ENCODE results near the gene CHST6. TPM values are rescaled to one million over a fixed set of nuclear protein-coding genes. Genes with fewer than 3 reads are reported as not detected.
"Not testable (repeated sequence)": the region's sequence is repeated elsewhere in the genome, so short reads cannot be mapped to it uniquely, and the experiment has no call there.

CHST6 gene
- total RNA-seq, 1 donor from 2014 or later = 0.43 TPM

DNA sequence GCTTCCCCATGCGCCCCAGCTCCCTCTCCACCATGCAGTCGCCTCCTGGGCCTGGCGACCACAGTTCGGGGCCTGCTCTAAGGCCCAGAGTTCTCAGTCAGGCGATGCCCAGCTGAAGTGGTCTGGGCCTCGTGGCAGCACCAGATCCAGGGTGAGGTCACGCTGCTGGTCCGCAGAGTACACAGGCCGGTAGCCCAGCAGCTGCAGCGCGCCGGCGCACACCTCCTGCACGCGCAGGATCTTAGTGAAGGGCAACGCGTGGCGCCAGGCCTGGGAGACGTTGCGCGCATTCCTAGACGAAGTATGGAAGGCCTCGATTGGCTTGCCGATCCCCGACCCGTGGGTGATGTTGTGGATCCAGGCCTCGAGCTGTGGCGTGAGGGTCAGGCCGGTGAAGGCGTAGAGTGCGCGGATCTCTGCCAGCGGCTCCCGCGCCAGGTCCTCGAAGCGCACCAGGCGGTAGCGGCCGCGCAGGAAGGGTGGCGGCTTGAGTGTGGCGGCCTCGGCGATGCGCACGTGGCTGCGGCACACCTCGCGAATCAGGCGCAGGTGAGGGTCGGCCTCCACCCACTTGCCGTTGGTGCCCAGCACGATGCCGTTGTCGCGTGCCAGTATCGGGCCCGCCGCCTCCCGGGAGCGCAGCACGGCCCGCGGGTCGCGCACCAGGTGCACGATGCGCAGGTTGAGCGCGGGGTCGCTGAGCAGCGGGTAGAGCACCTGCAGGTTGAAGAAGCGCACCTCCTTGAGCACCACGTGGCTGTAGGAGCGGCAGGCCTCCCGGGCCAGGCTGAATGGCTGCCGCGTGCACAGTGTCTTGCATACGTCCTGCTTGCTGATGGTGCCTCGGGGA lies 34.0 kb upstream of the CHST6 start:
- no peak overlapping the region for H3K4me3 Mint-ChIP-seq (ENCODE audit: unreplicated experiment)
- TF ChIP-seq CTCF (IDR thresholded peaks at IDR 0.05) = no peak
- no peaks in the 10 kb centered on the region for H3K4me1 Mint-ChIP-seq (ENCODE audit: unreplicated experiment)
- no peak overlapping the region for H3K27ac Mint-ChIP-seq (ENCODE audit: unreplicated experiment)
- no peak for DNase-seq (ENCODE audit: extremely low spot score, unreplicated experiment)
- H3K36me3 Mint-ChIP-seq (ENCODE audit: unreplicated experiment) = no peaks in the 10 kb centered on the region
- no peaks in the 10 kb centered on the region for H3K9me3 Mint-ChIP-seq (ENCODE audit: unreplicated experiment)
- H3K27me3 Mint-ChIP-seq (ENCODE audit: unreplicated experiment) = peaks cover 4% of the 10 kb centered on the region

- H3K36me3 Mint-ChIP-seq (ENCODE audit: unreplicated experiment) = no peaks in the 10 kb centered on the region
- H3K27ac Mint-ChIP-seq (ENCODE audit: unreplicated experiment) = no peak overlapping the region
- no peak for DNase-seq (ENCODE audit: extremely low spot score, unreplicated experiment)
- H3K4me3 Mint-ChIP-seq (ENCODE audit: unreplicated experiment) = no peak overlapping the region
- H3K27me3 Mint-ChIP-seq (ENCODE audit: unreplicated experiment) = peaks cover 4% of the 10 kb centered on the region
- no peaks in the 10 kb centered on the region for H3K4me1 Mint-ChIP-seq (ENCODE audit: unreplicated experiment)
- no peak for TF ChIP-seq CTCF (IDR thresholded peaks at IDR 0.05)
- H3K9me3 Mint-ChIP-seq (ENCODE audit: unreplicated experiment) = no peaks in the 10 kb centered on the region
Observed at GRCh38 chr16:75527825-75528299, 32.6 kb upstream of the CHST6 start.

DNA sequence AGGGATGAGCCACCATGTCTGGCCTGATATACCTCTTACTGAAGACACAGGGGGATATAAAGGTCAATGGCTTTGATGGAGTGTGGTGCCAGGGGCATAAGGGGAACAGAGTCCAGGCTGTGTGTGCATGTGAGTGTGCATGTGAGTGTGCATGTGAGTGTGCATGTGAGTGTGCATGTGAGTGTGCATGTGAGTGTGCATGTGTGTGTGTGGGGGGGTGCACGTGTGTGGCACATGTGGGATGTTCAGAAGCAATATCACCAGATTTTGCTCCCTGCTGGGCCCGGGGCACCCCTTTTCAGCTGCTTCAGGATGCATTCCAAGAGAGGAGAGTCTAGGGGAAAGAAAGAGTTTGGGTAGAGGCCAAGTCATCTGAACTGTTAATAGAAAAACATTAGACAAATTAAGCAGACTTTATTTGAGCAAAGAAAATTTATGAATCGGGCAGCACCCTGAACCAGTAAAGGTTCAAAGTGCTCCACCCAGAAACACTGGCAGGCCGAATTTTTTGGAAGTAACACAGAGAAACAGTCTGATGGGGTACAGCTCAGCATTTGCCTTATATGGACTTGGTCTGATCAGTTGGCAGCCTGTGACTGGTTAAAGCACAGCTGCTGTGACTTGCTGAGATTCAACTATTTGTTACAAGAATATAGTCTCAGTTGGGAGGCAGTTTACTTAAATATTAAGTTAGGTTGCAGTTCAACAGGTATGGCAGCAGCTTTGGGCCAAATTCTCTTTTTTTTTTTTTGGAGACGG lies 31.0 kb upstream of the CHST6 start:
- no peak overlapping the region for H3K4me3 Mint-ChIP-seq (ENCODE audit: unreplicated experiment)
- no peak for DNase-seq (ENCODE audit: extremely low spot score, unreplicated experiment)
- H3K27me3 Mint-ChIP-seq (ENCODE audit: unreplicated experiment) = no peaks in the 10 kb centered on the region
- no peaks in the 10 kb centered on the region for H3K36me3 Mint-ChIP-seq (ENCODE audit: unreplicated experiment)
- no peaks in the 10 kb centered on the region for H3K4me1 Mint-ChIP-seq (ENCODE audit: unreplicated experiment)
- TF ChIP-seq CTCF (IDR thresholded peaks at IDR 0.05) = no peak
- H3K9me3 Mint-ChIP-seq (ENCODE audit: unreplicated experiment) = no peaks in the 10 kb centered on the region
- no peak overlapping the region for H3K27ac Mint-ChIP-seq (ENCODE audit: unreplicated experiment)

GRCh38 chr16:75519175-75519574 lies 23.9 kb upstream of the CHST6 start:
- H3K4me3 Mint-ChIP-seq (ENCODE audit: unreplicated experiment) = no peak overlapping the region
- no peaks in the 10 kb centered on the region for H3K27me3 Mint-ChIP-seq (ENCODE audit: unreplicated experiment)
- no peaks in the 10 kb centered on the region for H3K9me3 Mint-ChIP-seq (ENCODE audit: unreplicated experiment)
- peaks cover 13% of the 10 kb centered on the region for H3K4me1 Mint-ChIP-seq (ENCODE audit: unreplicated experiment)
- no peak for DNase-seq (ENCODE audit: extremely low spot score, unreplicated experiment)
- H3K27ac Mint-ChIP-seq (ENCODE audit: unreplicated experiment) = no peak overlapping the region
- no peaks in the 10 kb centered on the region for H3K36me3 Mint-ChIP-seq (ENCODE audit: unreplicated experiment)
- TF ChIP-seq CTCF (IDR thresholded peaks at IDR 0.05) = no peak

DNA sequence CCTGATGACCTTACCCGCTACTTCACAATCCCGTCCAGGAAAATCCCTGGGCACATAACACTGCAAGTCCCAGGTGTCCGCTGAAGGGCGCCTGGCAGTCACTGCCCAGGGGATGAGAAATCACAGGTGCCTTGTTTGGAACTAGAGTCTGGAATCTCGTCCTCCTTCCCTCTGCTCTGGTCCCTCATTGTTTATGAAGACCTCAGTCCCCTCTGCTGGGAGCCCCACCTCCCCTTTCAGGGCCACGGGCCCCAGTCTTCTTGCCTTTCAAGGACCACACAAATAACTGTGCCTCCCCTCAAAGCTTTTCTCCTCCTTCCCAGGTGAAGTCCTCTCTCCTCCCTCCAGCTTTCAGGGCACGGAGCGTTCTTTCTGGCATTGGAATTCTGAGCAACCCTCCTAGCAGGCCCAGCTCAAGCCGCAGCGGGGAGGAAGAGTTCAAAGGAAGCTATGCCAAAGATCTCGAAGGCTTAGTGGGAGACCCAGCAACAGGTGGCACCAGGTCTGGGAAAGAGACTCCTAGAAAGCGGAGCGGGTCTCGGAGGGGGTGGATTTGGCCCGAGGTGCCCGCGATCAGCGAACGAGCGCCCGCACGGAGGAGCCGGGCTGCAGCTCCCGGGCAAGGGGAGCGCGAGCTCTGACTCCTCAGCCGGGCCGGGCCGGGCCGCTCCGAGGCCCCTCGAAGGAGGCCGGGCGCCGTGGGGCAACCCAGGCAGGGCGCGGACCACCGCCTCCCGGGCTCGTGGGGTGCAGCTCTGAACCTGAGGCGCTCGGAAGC lies 21.1 kb upstream of the CHST6 start:
- peak overlapping the region; percentile 81 for H3K4me3 Mint-ChIP-seq (ENCODE audit: unreplicated experiment)
- peak overlapping the region; percentile 76 for H3K27ac Mint-ChIP-seq (ENCODE audit: unreplicated experiment)
- H3K4me1 Mint-ChIP-seq (ENCODE audit: unreplicated experiment) = peaks cover 13% of the 10 kb centered on the region
- DNase-seq (ENCODE audit: extremely low spot score, unreplicated experiment); H3K9me3 Mint-ChIP-seq (ENCODE audit: unreplicated experiment); H3K27me3 Mint-ChIP-seq (ENCODE audit: unreplicated experiment); H3K36me3 Mint-ChIP-seq (ENCODE audit: unreplicated experiment): not testable (repeated sequence)

Data from osteocyte (in vitro differentiated cells).